ENCODE results near the gene CRTAP.
"Not testable (repeated sequence)": the region's sequence is repeated elsewhere in the genome, so short reads cannot be mapped to it uniquely, and the experiment has no call there.

The CRTAP gene

DNA sequence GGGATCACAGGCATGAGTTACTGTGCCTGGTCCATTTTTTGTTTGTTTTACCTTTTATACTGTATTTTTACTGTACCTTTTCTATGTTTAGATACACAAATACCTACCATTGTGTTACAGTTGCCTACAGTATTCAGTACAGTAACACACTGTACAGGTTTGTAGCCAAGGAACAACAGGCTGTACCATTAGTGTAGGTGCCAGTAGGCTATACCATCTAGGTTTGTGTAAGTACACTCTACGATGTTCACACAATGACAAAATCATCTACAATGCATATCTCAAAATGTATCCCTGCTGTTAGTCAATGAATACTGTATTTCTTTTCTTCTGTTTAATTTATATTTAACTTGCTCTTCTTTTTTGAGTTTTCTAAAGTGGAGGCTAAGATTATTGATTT is 67.8 kb downstream of the CRTAP start:
- DNase-seq: not testable (repeated sequence)

DNA sequence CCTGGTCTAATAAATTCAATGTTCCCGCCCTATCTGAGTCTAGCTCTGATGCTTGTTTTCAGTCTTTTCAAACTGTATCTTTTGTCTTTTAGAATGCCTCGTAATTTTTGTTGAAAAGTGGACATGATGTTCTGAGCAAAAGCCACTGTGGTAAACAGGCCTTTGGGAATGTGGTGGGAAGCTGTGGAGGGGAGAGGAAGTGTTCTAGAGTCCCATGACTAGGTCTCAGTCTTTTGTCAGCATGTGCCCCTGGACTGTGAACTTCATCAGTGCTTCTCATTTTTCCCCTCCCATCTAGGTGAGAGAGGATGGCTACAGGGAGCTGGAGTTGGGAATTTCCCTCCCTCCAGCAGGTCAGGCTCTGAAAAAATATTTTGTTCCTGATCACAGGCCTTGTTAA is 71.0 kb downstream of the CRTAP start:
- no peak for DNase-seq

DNA sequence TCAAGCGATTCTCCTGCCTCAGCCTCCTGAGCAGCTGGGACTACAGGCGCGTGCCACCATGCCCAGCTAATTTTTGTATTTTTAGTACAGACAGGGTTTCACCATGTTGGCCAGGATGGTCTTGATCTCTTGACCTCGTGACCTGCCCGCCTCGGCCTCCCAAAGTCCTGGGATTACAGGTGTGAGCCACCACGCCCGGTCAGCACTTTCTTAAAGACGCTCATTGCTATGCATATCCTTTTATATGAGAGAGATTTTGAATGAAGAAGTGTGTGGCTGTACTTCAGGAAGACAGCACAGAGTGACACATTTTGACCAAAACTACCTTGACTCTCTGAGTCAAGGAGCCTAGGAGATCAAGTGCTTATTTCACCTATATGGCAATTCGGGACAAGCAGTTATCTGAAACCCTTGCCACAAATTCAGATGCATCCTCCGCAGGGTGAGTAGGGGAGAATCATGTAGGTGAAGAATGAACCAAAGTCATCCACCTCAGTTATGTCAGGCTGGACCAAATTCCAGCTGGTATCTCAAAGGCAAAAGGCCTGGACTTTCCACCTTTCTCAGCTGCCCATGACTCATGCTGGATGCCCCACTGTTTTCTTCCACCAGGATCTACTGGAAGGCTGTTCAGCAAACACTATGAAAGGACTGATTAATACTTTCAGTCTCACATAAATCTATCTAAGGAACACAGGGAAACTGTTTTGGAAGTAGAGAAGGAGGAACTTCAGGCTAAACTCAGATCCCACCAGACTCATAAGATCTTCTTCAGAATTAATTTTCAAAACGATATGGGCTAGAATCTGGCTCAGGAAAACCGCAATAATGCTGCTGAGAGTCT is 72.9 kb downstream of the CRTAP start:
- DNase-seq: no peak

DNA sequence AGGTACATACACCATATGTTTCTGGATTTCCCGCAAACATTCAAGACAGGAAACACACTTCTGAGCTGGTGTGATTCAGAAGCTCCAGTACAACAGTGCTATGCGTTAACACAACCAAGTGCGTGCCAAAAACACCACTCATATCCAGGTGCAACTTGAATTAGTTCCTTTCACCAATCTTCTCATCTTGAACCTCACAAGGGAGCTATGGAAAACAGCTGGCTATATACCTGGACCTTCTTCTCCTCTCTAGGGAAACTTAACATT is 73.5 kb downstream of the CRTAP start:
- DNase-seq: no peak

DNA sequence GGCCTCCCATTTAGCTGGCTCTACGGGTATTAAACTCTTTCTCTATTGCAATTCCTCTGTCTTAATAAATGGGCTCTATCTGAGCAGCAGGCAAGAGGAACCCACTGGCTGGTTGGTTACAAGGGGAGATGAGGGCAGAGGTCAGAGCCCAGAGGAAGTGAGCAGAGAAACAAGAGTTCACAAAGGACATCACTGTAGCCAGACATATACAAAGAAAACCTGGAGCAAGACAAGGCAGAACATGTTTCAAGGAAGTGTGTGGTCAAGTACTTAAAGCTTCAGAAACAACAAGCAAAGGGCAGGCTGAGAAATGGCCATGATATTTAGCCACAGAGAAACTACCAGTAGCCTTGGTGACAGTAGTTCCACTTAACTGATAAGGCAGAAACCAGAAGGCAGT is 80.5 kb downstream of the CRTAP start:
- no peak for DNase-seq

DNA sequence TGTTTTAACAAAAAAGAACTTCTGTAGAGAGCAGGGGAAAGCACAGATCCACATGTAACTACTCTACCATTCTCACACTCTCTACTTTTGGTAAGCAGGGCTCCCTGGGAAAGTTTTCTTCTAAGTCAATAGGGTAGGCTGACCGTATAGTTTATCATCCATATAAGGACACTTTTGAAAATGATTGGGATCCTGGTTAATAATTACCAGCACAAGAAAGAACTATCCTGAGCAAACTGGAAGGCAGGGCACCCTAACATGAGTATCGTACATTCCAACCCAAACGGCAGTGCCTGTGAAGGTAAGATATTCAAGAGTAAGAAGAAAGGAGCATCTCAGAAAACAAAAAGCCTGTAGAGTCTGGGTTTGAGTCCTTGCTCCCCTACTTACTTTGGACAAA is 82.7 kb downstream of the CRTAP start:
- DNase-seq: no peak

All from NCI-H524 (cell line).